Glutamatergic neuron (in vitro differentiated cells): ENCODE results near the gene CHST8. TPM values are rescaled to one million over a fixed set of nuclear protein-coding genes. Genes with fewer than 3 reads are reported as not detected.

Experiments used
- DNase-seq: peaks from one replicate; pipeline ENCODE4 v3.0.0; 2022
- H3K27ac Mint-ChIP-seq: one replicate; pipeline ENCODE4 v1.8.0; 2020; ENCODE audit warnings: mild to moderate bottlenecking, mixed read lengths, inconsistent platforms; ENCODE audit not compliant: unreplicated experiment
- H3K27me3 Mint-ChIP-seq: one replicate; pipeline ENCODE4 v1.8.0; 2020; ENCODE audit warnings: mild to moderate bottlenecking, moderate library complexity, mixed read lengths, inconsistent platforms; ENCODE audit not compliant: unreplicated experiment
- H3K36me3 Mint-ChIP-seq: one replicate; pipeline ENCODE4 v1.8.0; 2020; ENCODE audit warnings: mild to moderate bottlenecking, mixed read lengths, inconsistent platforms; ENCODE audit not compliant: unreplicated experiment
- H3K4me1 Mint-ChIP-seq: one replicate; pipeline ENCODE4 v1.8.0; 2020; ENCODE audit warnings: mild to moderate bottlenecking, low read depth, mixed read lengths, inconsistent platforms; ENCODE audit not compliant: unreplicated experiment
- H3K4me3 Mint-ChIP-seq: one replicate; pipeline ENCODE4 v1.8.0; 2020; ENCODE audit warnings: mild to moderate bottlenecking, mixed read lengths, inconsistent platforms; ENCODE audit not compliant: unreplicated experiment
- H3K9me3 Mint-ChIP-seq: one replicate; pipeline ENCODE4 v1.8.0; 2020; ENCODE audit warnings: mild to moderate bottlenecking, moderate library complexity, mixed read lengths, inconsistent platforms; ENCODE audit not compliant: unreplicated experiment
- total RNA-seq: library from RNA; stranded (reverse); fragmentation: NEBNext Ultra II Directional; extraction: Animal tissue kit (Norgen Biotek cat#: 25700); gene quantifications from one replicate; pipeline ENCODE4 v1.2.1, GENCODE V29; 2021; ENCODE audit not compliant: unreplicated experiment
- TF ChIP-seq, protein P1 (sequence below): fragments of 200-600 bp; sonication (generic); IDR thresholded peaks from one replicate; pipeline ENCODE4 v1.5.0; 2021; ENCODE audit not compliant: partially characterized antibody, unreplicated experiment

Gene CHST8
- total RNA-seq, 1 donor from 2014 or later: 235 TPM

DNA sequence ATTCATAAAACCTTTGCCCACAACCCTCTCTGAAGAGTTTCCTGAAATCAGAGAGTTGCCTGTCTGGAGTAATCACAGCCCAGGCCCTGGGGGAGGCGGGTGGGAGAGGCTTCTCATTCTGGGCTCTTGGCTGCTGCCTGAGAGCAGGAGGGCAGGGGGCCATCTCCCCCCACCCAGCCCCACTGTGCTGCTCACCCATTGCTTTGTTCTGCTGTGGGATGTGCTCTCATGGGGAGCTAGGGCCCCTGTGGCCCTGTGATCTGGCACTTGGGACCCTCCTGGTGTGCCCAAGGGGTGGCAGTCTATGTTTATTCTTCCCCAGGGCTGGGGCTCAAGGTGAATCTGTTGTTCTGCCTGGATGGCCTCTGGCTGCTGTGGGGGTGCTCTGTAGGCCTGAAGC is 181.0 kb downstream of the CHST8 start:
- H3K4me3 Mint-ChIP-seq: no peak overlapping the region
- TF ChIP-seq, protein P1, sequence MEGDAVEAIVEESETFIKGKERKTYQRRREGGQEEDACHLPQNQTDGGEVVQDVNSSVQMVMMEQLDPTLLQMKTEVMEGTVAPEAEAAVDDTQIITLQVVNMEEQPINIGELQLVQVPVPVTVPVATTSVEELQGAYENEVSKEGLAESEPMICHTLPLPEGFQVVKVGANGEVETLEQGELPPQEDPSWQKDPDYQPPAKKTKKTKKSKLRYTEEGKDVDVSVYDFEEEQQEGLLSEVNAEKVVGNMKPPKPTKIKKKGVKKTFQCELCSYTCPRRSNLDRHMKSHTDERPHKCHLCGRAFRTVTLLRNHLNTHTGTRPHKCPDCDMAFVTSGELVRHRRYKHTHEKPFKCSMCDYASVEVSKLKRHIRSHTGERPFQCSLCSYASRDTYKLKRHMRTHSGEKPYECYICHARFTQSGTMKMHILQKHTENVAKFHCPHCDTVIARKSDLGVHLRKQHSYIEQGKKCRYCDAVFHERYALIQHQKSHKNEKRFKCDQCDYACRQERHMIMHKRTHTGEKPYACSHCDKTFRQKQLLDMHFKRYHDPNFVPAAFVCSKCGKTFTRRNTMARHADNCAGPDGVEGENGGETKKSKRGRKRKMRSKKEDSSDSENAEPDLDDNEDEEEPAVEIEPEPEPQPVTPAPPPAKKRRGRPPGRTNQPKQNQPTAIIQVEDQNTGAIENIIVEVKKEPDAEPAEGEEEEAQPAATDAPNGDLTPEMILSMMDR: no peak
- no peak for DNase-seq
- H3K36me3 Mint-ChIP-seq: peaks cover 5% of the 10 kb centered on the region
- H3K4me1 Mint-ChIP-seq: peaks cover 38% of the 10 kb centered on the region
- H3K9me3 Mint-ChIP-seq: peaks cover 10% of the 10 kb centered on the region
- H3K27ac Mint-ChIP-seq: no peak overlapping the region
- peaks cover 17% of the 10 kb centered on the region for H3K27me3 Mint-ChIP-seq

DNA sequence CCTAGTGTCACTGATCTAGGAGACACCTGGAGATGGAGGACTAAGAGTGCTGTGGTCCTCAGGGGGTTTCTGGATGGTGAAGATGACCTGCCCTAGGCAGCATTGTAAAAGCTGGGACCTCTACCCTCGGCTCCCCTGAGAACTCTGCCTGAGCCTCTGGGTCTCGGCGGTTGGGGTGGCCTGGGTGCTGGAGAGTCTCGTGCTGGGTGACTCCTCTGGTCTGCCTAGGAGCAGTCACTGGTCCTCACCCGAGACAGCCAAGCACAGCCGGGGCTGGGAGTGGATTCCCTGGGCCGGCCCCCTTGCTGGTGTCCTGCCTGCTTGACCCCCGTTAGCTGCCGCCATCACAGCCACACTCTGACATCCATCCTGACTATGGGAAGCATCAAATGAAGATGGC is 181.6 kb downstream of the CHST8 start:
- Mint-ChIP-seq H3K36me3 (peaks cover 5% of the 10 kb centered on the region), H3K4me1 (peaks cover 38% of the 10 kb centered on the region), H3K27ac (no peak overlapping the region), H3K9me3 (peaks cover 10% of the 10 kb centered on the region), H3K27me3 (peaks cover 17% of the 10 kb centered on the region), H3K4me3 (no peak overlapping the region)
- TF ChIP-seq, protein P1: no peak
- DNase-seq: no peak

DNA sequence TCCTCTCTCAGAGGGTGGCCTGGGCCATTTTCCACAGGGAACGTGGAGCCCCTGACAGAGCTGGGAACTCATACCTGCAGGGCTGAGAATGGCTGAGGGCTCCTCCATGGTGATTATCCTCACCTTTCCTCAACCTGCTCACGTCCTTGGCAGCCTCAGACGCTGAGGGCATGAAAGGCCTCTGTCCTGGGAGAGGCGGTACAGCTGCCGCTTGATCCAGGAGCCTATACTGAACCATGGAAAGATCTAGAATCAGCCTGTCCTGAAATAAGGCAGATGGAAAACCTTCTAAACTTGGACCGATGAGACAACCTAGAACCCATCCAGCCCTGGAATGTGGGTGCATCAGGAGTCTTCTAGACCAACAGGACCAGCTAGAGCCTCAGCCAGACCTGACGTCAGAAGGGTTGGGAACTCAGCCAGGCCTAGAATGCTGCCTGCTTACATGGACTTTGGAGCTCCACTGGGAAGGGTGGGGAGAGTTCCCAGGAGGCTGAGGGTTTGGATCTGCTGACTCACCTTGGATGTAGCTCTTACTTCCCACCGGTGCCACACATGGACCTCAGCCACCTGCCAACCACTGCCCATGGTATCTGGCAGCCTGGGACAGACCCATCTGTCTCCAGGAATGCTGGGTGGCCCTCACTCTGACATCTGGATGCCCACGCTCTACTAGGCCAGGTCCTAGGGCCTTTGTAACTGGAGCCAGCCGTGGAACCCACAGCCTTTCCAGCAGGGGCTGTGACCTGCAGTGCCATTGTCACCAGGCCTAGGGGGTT is 182.5 kb downstream of the CHST8 start:
- TF ChIP-seq, protein P1: no peak
- Mint-ChIP-seq H3K4me1 (peaks cover 32% of the 10 kb centered on the region), H3K27ac (no peak overlapping the region), H3K9me3 (peaks cover 10% of the 10 kb centered on the region), H3K27me3 (peaks cover 17% of the 10 kb centered on the region), H3K4me3 (no peak overlapping the region), H3K36me3 (peaks cover 5% of the 10 kb centered on the region)
- no peak for DNase-seq

DNA sequence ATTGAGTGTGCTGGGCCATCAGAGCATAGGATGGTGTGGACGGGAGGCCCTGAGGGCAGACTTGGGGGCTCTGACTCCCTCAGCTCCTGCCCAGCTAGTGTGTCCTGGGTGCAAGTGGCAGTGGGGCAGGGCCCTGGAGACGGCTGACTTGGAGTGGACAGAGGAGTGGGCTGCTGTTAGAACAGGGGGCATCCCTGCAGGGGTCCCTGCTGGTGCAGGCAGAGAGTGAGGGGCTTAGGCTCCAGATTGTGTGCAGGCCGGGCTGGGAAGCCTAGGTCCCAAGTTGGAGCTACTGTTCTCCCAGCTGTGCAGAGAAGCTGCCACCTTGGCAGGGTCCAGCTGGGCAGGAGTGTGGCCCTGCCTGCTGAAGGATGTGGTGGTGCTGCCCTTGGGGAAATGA is 183.6 kb downstream of the CHST8 start:
- no peak overlapping the region for H3K27ac Mint-ChIP-seq
- H3K4me1 Mint-ChIP-seq: peaks cover 21% of the 10 kb centered on the region
- peaks cover 4% of the 10 kb centered on the region for H3K9me3 Mint-ChIP-seq
- TF ChIP-seq, protein P1: no peak
- H3K4me3 Mint-ChIP-seq: no peak overlapping the region
- peaks cover 11% of the 10 kb centered on the region for H3K27me3 Mint-ChIP-seq
- no peak for DNase-seq
- H3K36me3 Mint-ChIP-seq: peaks cover 5% of the 10 kb centered on the region

DNA sequence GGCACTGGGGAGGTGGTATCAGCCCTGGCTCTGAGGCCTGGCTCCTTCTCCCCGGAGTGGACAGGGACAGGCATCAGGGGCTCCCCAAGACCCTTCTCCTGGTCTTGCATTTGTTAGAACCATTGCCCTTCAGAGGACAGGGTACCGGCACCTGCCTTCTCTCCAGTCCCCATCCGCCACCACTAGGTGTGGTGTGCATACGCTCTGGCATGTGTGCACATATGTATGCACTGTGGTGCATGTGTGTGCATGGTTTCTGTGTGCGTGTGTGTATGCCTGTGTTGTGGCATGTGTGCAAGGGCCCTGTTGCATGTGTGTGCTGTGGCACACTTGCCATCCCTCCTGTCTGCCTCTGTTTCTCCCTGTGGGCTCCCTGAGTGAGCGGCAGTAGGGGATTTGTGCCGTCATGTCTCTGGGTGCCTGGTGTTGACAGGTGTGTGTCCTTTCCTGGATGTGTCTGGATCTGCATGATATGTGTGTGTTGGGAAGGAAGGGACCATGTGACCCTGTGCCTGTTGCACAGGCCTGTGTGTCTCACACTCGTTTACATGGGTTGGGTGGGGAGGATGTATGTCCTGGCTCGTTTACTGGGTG is 184.2 kb downstream of the CHST8 start:
- H3K27ac Mint-ChIP-seq: peak overlapping the region; percentile 72
- no peak overlapping the region for H3K4me3 Mint-ChIP-seq
- peaks cover 16% of the 10 kb centered on the region for H3K4me1 Mint-ChIP-seq
- TF ChIP-seq, protein P1: no peak
- DNase-seq: no peak
- peaks cover 13% of the 10 kb centered on the region for H3K27me3 Mint-ChIP-seq
- H3K9me3 Mint-ChIP-seq: peaks cover 4% of the 10 kb centered on the region
- peaks cover 5% of the 10 kb centered on the region for H3K36me3 Mint-ChIP-seq
